PFSK-1 (cell line): ENCODE measurements around the gene PODXL2.

ENCODE experiments used
- POLR2AphosphoS5 ChIP-seq: IDR thresholded peaks from 2 replicates; pipeline ENCODE4 v1.6.1; 2012; ENCODE audit warnings: low read depth, mild to moderate bottlenecking, control low read depth, low read length, moderate library complexity
- TAF1 ChIP-seq: IDR thresholded peaks from 2 replicates; pipeline ENCODE4 v1.6.1; 2012; ENCODE audit warnings: low read length, control low read depth, borderline replicate concordance; ENCODE audit not compliant: insufficient read depth
- TF ChIP-seq, protein P1 (sequence below), 2 experiments: IDR thresholded peaks; 2 replicates each; pipeline versions ENCODE4 v1.6.1 to v1.8.0; 2011 to 2012; ENCODE audit warnings: low read depth in 2 of 2, low read length in 2 of 2, control low read depth in 1 of 2, inconsistent platforms in 1 of 2, mild to moderate bottlenecking in 1 of 2, moderate library complexity in 1 of 2; ENCODE audit not compliant: insufficient read depth in 1 of 2

DNA sequence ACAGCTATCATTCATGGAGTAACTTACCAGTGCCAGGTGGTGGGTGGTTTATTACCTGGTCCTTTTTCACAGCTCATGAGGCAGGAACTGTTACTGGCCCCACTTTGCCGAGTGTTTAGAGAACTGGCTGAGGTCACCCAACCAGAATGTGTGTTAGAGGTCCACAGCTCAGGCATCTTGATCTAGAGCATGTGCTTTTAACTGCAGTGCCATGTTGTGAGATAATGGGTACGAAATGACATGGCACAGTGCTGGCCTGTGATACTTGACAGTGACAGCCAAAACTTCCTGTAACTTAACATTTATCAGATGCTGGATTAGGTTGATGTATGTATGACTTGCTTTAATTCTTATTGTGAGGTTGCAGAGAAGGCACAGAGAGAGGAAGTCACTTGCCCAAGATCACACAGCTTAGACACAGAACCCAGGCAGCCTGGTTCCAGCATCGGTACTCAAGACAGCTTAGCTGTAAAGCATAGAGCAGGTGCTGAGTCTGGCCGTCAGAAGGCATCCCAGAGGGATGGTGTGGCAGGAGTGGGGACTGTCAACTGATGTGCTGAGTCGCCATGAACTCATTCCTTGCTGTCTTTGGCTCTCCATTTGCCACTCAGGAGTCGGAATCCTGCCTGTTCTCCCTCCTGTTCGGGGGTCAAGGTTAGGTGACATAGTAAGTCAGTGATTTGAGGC, 21.2 kb upstream of the PODXL2 start:
- TF ChIP-seq TAF1: no peak
- TF ChIP-seq POLR2AphosphoS5: no peak
- TF ChIP-seq, protein P1, sequence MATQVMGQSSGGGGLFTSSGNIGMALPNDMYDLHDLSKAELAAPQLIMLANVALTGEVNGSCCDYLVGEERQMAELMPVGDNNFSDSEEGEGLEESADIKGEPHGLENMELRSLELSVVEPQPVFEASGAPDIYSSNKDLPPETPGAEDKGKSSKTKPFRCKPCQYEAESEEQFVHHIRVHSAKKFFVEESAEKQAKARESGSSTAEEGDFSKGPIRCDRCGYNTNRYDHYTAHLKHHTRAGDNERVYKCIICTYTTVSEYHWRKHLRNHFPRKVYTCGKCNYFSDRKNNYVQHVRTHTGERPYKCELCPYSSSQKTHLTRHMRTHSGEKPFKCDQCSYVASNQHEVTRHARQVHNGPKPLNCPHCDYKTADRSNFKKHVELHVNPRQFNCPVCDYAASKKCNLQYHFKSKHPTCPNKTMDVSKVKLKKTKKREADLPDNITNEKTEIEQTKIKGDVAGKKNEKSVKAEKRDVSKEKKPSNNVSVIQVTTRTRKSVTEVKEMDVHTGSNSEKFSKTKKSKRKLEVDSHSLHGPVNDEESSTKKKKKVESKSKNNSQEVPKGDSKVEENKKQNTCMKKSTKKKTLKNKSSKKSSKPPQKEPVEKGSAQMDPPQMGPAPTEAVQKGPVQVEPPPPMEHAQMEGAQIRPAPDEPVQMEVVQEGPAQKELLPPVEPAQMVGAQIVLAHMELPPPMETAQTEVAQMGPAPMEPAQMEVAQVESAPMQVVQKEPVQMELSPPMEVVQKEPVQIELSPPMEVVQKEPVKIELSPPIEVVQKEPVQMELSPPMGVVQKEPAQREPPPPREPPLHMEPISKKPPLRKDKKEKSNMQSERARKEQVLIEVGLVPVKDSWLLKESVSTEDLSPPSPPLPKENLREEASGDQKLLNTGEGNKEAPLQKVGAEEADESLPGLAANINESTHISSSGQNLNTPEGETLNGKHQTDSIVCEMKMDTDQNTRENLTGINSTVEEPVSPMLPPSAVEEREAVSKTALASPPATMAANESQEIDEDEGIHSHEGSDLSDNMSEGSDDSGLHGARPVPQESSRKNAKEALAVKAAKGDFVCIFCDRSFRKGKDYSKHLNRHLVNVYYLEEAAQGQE (IDR thresholded peaks at IDR 0.05; ENCODE audit: insufficient read depth in 1 of 2, low read depth in 2 of 2, low read length in 2 of 2): no peak
